GM21717 (cell line): ENCODE data around the gene SERBP1.

Experiments
- ATAC-seq: cut with Tn5 transposase; IDR thresholded peaks from one replicate; pipeline ENCODE4 v1.9.1; 2021; ENCODE audit warnings: mild to moderate bottlenecking, moderate library complexity; ENCODE audit not compliant: unreplicated experiment

SERBP1 gene

GRCh38 chr1:67368046-67368514 lies 62.1 kb downstream of the SERBP1 start:
- no peak for ATAC-seq

GRCh38 chr1:67367370-67368045 lies 62.7 kb downstream of the SERBP1 start:
- ATAC-seq = no peak

- ATAC-seq = no peak
Observed at GRCh38 chr1:67361641-67362040, 68.6 kb downstream of the SERBP1 start.

DNA sequence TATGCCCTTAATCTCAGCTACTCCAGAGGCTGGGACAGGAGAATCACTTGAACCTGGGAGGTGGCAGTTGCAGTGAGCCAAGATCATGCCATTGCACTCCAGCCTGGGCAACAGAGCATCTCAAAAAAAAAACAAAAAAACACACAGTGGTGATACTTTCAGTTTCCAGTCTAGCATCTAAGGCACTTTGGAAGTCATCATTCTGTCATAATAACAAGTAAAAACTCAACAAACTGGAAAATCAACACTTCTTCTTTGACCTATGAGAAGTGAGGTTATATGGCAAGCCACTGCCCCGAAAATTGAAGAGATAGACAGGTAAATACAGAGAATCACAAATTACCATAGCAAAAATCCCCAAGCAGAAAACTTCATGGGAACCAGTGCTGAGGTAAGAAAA lies 70.6 kb downstream of the SERBP1 start:
- ATAC-seq = no peak
